H9 (cell line): Measurements from ENCODE around the gene FRYL. TPM values are rescaled to one million over a fixed set of nuclear protein-coding genes. Genes with fewer than 3 reads are reported as not detected.

Source experiments
- DNase-seq: peaks from one replicate; pipeline ENCODE4 v3.0.0-alpha.2; 2017
- H2AFZ ChIP-seq: one replicate; pipeline ENCODE4 v1.6.1; 2013; ENCODE audit warnings: mild to moderate bottlenecking, low read length, control low read depth, moderate library complexity
- H2AK5ac ChIP-seq: 2 replicates; pipeline ENCODE4 v1.6.1; 2013; ENCODE audit warnings: low read length, control low read depth, mixed read lengths; ENCODE audit not compliant: insufficient read length
- H2BK120ac ChIP-seq: one replicate; pipeline ENCODE4 v1.6.1; 2013; ENCODE audit warnings: low read depth, mild to moderate bottlenecking, low read length, control low read depth, inconsistent platforms; ENCODE audit not compliant: poor library complexity, severe bottlenecking
- H2BK12ac ChIP-seq: 2 replicates; pipeline ENCODE4 v1.6.1; 2013; ENCODE audit warnings: low read length, control low read depth, mixed read lengths, low read depth; ENCODE audit not compliant: insufficient read length
- H2BK15ac ChIP-seq: 2 replicates; pipeline ENCODE4 v1.6.1; 2013; ENCODE audit warnings: low read depth, low read length, control low read depth
- H2BK20ac ChIP-seq: one replicate; pipeline ENCODE4 v1.6.1; 2013; ENCODE audit warnings: low read depth, mild to moderate bottlenecking, low read length, control low read depth, inconsistent platforms; ENCODE audit not compliant: poor library complexity, severe bottlenecking
- H2BK5ac ChIP-seq: 2 replicates; pipeline ENCODE4 v1.6.1; 2013; ENCODE audit warnings: low read length, control low read depth, mixed read lengths; ENCODE audit not compliant: insufficient read length
- H3K14ac ChIP-seq: 2 replicates; pipeline ENCODE4 v1.6.1; 2013; ENCODE audit warnings: low read length, control low read depth; ENCODE audit not compliant: insufficient read depth
- H3K18ac ChIP-seq: 2 replicates; pipeline ENCODE4 v1.6.1; 2013; ENCODE audit warnings: low read depth, mild to moderate bottlenecking, mixed read lengths, low read length, control low read depth; ENCODE audit not compliant: insufficient read length
- H3K23ac ChIP-seq: 2 replicates; pipeline ENCODE4 v1.6.1; 2013; ENCODE audit warnings: low read length, control low read depth, mixed read lengths, low read depth; ENCODE audit not compliant: insufficient read length
- H3K23me2 ChIP-seq: 2 replicates; pipeline ENCODE4 v1.6.1; 2013; ENCODE audit warnings: low read depth, mild to moderate bottlenecking, mixed read lengths, low read length, control low read depth; ENCODE audit not compliant: insufficient read length, poor library complexity, severe bottlenecking
- H3K27ac ChIP-seq: 2 replicates; pipeline ENCODE4 v1.5.1; 2013; ENCODE audit warnings: low read length, control low read depth, mixed read lengths, low read depth; ENCODE audit not compliant: insufficient read length
- H3K27me3 ChIP-seq: 2 replicates; pipeline ENCODE4 v1.6.1; 2013; ENCODE audit warnings: low read length, control low read depth, inconsistent platforms; ENCODE audit not compliant: insufficient read depth
- H3K4ac ChIP-seq: 2 replicates; pipeline ENCODE4 v1.6.1; 2013; ENCODE audit warnings: low read depth, mild to moderate bottlenecking, control low read depth, inconsistent platforms, low read length, moderate library complexity
- H3K4me1 ChIP-seq: 2 replicates; pipeline ENCODE4 v1.6.1; 2013; ENCODE audit warnings: low read length, control low read depth, inconsistent platforms; ENCODE audit not compliant: insufficient read depth
- H3K4me2 ChIP-seq: 2 replicates; pipeline ENCODE4 v1.6.1; 2013; ENCODE audit warnings: low read length, control low read depth, mixed read lengths; ENCODE audit not compliant: insufficient read length, insufficient read depth
- H3K56ac ChIP-seq: 2 replicates; pipeline ENCODE4 v1.6.1; 2013; ENCODE audit warnings: low read depth, mild to moderate bottlenecking, mixed read lengths, low read length, control low read depth; ENCODE audit not compliant: insufficient read length
- H3K79me1 ChIP-seq: 2 replicates; pipeline ENCODE4 v1.6.1; 2013; ENCODE audit warnings: low read depth, mild to moderate bottlenecking, moderate library complexity, low read length, control low read depth, inconsistent platforms; ENCODE audit not compliant: insufficient read depth, poor library complexity, severe bottlenecking
- H3K79me2 ChIP-seq: 2 replicates; pipeline ENCODE4 v1.6.1; 2013; ENCODE audit warnings: low read length, control low read depth, inconsistent platforms; ENCODE audit not compliant: insufficient read depth
- H3K9ac ChIP-seq: 2 replicates; pipeline ENCODE4 v1.6.1; 2013; ENCODE audit warnings: low read length, control low read depth, mixed read lengths; ENCODE audit not compliant: insufficient read length; ENCODE audit errors: extremely low read depth
- H3K9me3 ChIP-seq: one replicate; pipeline ENCODE4 v1.6.1; 2013; ENCODE audit warnings: low read depth, low read length, inconsistent platforms; ENCODE audit not compliant: control insufficient read depth
- H3T11ph ChIP-seq: one replicate; pipeline ENCODE4 v1.6.1; 2013; ENCODE audit warnings: mild to moderate bottlenecking, low read length, control low read depth, inconsistent platforms
- H4K20me1 ChIP-seq: one replicate; pipeline ENCODE4 v1.6.1; 2013; ENCODE audit not compliant: control insufficient read depth, insufficient read length, insufficient read depth
- H4K5ac ChIP-seq: 2 replicates; pipeline ENCODE4 v1.6.1; 2013; ENCODE audit warnings: low read depth, mild to moderate bottlenecking, mixed read lengths, low read length, control low read depth; ENCODE audit not compliant: insufficient read length
- H4K8ac ChIP-seq: replicated peaks from 2 replicates; pipeline ENCODE4 v1.6.1; 2013; ENCODE audit warnings: low read length, control low read depth, mixed read lengths, low read depth; ENCODE audit not compliant: insufficient read length
- H4K91ac ChIP-seq: 2 replicates; pipeline ENCODE4 v1.6.1; 2013; ENCODE audit warnings: low read depth, mild to moderate bottlenecking, moderate library complexity, mixed read lengths, low read length, control low read depth; ENCODE audit not compliant: insufficient read length
- H3K27ac Mint-ChIP-seq, 3 experiments: 2 replicates in 2 of 3; 3 replicates in 1 of 3; pipeline ENCODE4 v1.8.0; 2020 to 2021; ENCODE audit warnings: mixed read lengths in 3 of 3, mild to moderate bottlenecking in 1 of 3, moderate library complexity in 1 of 3
- H3K27me3 Mint-ChIP-seq: 2 replicates; pipeline ENCODE4 v1.8.0; 2021; ENCODE audit warnings: low read depth, mild to moderate bottlenecking, moderate library complexity, mixed read lengths
- H3K36me3 Mint-ChIP-seq, 3 experiments: 2 replicates in 2 of 3; 3 replicates in 1 of 3; pipeline ENCODE4 v1.8.0; 2020 to 2021; ENCODE audit warnings: low read depth in 3 of 3, mixed read lengths in 3 of 3; ENCODE audit not compliant: insufficient read depth in 1 of 3
- H3K4me1 Mint-ChIP-seq, 2 experiments: 2 replicates each; pipeline ENCODE4 v1.8.0; 2020; ENCODE audit warnings: mixed read lengths in 2 of 2
- H3K4me3 Mint-ChIP-seq, 2 experiments: 2 replicates in 1 of 2; 3 replicates in 1 of 2; pipeline ENCODE4 v1.8.0; 2020 to 2021; ENCODE audit warnings: mild to moderate bottlenecking in 2 of 2, mixed read lengths in 2 of 2, moderate library complexity in 1 of 2
- H3K9me3 Mint-ChIP-seq, 2 experiments: 2 replicates in 1 of 2; 3 replicates in 1 of 2; pipeline ENCODE4 v1.8.0; 2020; ENCODE audit warnings: mild to moderate bottlenecking in 2 of 2, mixed read lengths in 2 of 2, moderate library complexity in 1 of 2
- CTCF ChIP-seq: fragments of 200-600 bp; sonication (generic); conservative IDR thresholded peaks from 3 replicates; pipeline ENCODE4 v1.8.0; 2021; ENCODE audit warnings: antibody characterized with exemption, mild to moderate bottlenecking
- WGBS: extraction: QIAGEN DNeasy Blood & Tissue Kit; methylation state at CpG from one replicate; pipeline ENCODE4 v1.1.7; 2013; ENCODE audit warnings: missing lambda C conversion rate, low lambda C conversion rate, mixed read lengths; ENCODE audit not compliant: insufficient read length; ENCODE audit errors: extremely low coverage; 5-methylcytosine and 5-hydroxymethylcytosine counted together
- total RNA-seq: library from RNA; stranded (reverse); gene quantifications from 2 replicates; pipeline ENCODE4 v1.2.1, GENCODE V29; 2021

The FRYL gene
- total RNA-seq, 1 experiment from 2014 or later: 31.5 TPM

- H2BK15ac ChIP-seq: no peak overlapping the region
- no peak overlapping the region for H3K4ac ChIP-seq
- no peak overlapping the region for H3K18ac ChIP-seq
- H3K27me3 ChIP-seq: no peaks in the 10 kb centered on the region
- Mint-ChIP-seq H3K36me3 (peaks cover 12 to 35% (median 29%) of the 10 kb centered on the region in 3 experiments), H3K9me3 (peaks cover 21 to 36% of the 10 kb centered on the region in 2 experiments), H3K4me1 (peaks cover 13 to 20% of the 10 kb centered on the region in 2 experiments), H3K27me3 (no peaks in the 10 kb centered on the region), H3K27ac (no peak overlapping the region), H3K4me3 (no peak overlapping the region)
- H2BK20ac ChIP-seq: no peak overlapping the region
- no peaks in the 10 kb centered on the region for H3K23me2 ChIP-seq
- H3T11ph ChIP-seq: no peak overlapping the region
- H3K27ac ChIP-seq: no peak overlapping the region
- no peaks in the 10 kb centered on the region for H3K9me3 ChIP-seq
- H3K4me2 ChIP-seq: no peak overlapping the region
- no peak for DNase-seq
- H2AK5ac ChIP-seq: no peak overlapping the region
- no peak overlapping the region for H3K9ac ChIP-seq
- no peak overlapping the region for H2BK120ac ChIP-seq
- no CpG with 5 or more reads among the region's 1 CpG for WGBS
- H4K91ac ChIP-seq: no peak overlapping the region
- no peaks in the 10 kb centered on the region for H3K4me1 ChIP-seq
- no peak overlapping the region for H3K14ac ChIP-seq
- no peak overlapping the region for H2BK5ac ChIP-seq
- no peak overlapping the region for H4K8ac ChIP-seq
- no peak overlapping the region for H3K23ac ChIP-seq
- no peak for TF ChIP-seq CTCF
- H2AFZ ChIP-seq: no peak overlapping the region
- H4K20me1 ChIP-seq: no peaks in the 10 kb centered on the region
- peaks cover 15% of the 10 kb centered on the region for H3K79me1 ChIP-seq
- H2BK12ac ChIP-seq: no peak overlapping the region
- no peak overlapping the region for H4K5ac ChIP-seq
- peaks cover 14% of the 10 kb centered on the region; the same call in 1 of the 2 replicates for H3K79me2 ChIP-seq
- H3K56ac ChIP-seq: no peak overlapping the region
Observed at GRCh38 chr4:48753159-48753558, 26.9 kb downstream of the FRYL start.
